DND-41 (cell line): Measurements from ENCODE around the gene OSBPL8.

Experiments used
- EZH2 ChIP-seq: IDR thresholded peaks from 3 replicates; pipeline ENCODE4 v1.6.1; 2012; ENCODE audit warnings: borderline replicate concordance, low read depth, mild to moderate bottlenecking, moderate library complexity, low read length, inconsistent platforms; ENCODE audit not compliant: severe bottlenecking
- TF ChIP-seq, protein P1 (sequence below): IDR thresholded peaks from 2 replicates; pipeline ENCODE4 v1.5.1; 2012; ENCODE audit warnings: borderline replicate concordance, low read length, moderate library complexity, mild to moderate bottlenecking; ENCODE audit not compliant: poor library complexity, severe bottlenecking; ENCODE audit errors: extremely low read depth

DNA sequence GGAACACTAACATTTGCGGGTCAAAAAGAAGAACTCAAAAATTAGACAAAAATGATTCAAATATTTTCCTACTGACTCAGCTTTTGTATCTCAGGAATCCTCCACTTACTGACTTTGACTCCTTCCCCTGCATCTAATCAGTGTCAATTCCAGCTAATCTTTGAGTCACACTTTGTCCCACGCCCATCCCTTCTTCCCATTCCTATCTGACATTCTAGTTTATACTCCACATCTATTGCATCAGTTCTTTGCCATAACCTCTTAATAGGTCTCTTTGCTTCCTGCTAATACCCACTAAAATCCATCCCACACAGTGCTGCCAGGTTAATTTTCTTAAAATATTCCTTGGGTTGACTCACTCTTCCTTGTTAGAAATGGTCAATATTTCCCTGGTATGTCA is 230.4 kb downstream of the OSBPL8 start:
- TF ChIP-seq EZH2, result no peak
- TF ChIP-seq, protein P1, sequence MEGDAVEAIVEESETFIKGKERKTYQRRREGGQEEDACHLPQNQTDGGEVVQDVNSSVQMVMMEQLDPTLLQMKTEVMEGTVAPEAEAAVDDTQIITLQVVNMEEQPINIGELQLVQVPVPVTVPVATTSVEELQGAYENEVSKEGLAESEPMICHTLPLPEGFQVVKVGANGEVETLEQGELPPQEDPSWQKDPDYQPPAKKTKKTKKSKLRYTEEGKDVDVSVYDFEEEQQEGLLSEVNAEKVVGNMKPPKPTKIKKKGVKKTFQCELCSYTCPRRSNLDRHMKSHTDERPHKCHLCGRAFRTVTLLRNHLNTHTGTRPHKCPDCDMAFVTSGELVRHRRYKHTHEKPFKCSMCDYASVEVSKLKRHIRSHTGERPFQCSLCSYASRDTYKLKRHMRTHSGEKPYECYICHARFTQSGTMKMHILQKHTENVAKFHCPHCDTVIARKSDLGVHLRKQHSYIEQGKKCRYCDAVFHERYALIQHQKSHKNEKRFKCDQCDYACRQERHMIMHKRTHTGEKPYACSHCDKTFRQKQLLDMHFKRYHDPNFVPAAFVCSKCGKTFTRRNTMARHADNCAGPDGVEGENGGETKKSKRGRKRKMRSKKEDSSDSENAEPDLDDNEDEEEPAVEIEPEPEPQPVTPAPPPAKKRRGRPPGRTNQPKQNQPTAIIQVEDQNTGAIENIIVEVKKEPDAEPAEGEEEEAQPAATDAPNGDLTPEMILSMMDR, result no peak
